ENCODE measurements around the gene RYR2.
"Not testable (repeated sequence)": the region's sequence is repeated elsewhere in the genome, so short reads cannot be mapped to it uniquely, and the experiment has no call there.

The RYR2 gene

GRCh38 chr1:237146241-237146640 is 104.3 kb downstream of the RYR2 start:
- no peak for FAIRE-seq

- no peak for FAIRE-seq
These were observed 107.9 kb downstream of the RYR2 start for GRCh38 chr1:237149857-237150256.

DNA sequence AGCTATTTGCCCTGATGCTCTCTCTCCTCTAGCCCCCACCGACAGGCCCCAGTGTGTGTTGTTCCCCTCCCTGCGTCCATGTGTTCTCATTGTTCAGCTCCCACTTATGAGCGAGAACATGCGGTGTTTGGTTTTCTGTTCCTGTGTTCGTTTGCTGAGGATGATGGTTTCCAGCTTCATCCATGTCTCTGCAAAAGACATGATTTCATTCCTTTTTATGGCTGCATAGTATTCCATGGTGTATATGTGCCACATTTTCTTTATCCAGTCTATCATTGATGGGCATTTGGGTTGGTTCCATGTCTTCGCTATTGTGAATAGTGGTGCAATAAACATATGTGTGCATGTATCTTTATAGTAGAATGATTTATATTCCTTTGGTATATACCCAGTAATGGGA is 110.0 kb downstream of the RYR2 start:
- not testable (repeated sequence) for FAIRE-seq

GRCh38 chr1:237152506-237153335 is 110.7 kb downstream of the RYR2 start:
- FAIRE-seq = no peak

DNA sequence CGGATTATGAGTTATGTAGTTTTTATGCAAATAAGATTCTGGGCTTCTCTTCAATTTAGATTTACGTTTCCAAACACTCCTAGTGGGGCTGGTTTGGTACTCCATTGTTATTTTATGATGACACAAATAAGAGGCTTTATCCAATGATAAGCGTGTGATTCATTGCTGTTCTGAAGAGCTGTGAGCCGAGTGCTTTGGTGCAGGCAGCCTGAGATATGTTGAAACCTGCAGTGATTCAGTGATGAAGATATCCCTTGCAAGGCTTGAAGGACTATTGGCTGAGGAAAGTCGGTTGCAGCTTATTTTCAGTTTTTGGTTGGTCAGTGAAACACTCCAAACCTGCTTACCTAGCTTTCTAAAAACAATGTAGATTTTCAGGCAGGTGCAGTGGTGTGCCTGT is 112.2 kb downstream of the RYR2 start:
- FAIRE-seq = no peak

DNA sequence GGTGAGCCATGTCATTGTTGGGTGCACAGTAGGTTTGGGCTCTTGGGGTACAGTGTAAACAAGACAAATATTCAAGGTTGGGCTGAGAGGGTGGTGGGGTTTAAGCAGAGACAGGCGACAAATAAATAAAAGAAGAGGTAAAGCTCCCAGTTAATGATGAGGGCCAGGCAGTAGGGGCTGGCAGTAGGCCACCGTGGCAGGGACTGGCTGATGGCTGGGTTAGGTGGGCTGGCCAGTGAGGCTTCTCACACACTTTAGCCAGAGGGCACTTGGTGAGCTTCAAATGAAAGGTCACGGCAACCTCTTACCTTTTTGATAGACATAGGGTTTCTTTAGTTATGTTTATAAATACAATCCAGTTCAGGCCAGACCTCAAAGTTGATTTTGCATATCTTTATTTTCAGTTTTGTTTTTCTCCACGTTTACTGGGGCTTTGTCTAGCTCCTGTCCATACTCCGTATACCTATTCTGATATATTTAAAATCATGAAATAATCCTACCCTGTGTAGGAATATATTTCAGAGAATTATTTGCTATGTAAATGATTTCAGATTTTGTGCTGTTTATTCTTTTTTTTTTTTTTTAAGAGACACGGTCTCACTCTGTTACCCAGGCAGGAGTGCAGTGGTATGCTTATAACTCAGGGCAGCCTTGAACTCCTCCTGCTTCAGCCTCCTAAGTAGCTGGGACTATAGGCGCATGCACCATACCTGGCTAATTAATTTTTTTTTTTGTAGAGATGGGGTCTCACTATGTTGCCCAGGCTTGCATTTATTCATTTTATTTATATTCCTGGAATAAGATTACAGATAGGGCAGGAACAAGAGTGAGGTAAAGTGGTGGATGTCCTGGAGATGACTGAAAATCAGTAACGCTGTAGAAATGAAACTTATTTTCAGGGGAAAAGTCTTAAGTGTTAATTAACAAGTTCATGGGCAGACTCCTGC is 122.7 kb downstream of the RYR2 start:
- FAIRE-seq = no peak

DNA sequence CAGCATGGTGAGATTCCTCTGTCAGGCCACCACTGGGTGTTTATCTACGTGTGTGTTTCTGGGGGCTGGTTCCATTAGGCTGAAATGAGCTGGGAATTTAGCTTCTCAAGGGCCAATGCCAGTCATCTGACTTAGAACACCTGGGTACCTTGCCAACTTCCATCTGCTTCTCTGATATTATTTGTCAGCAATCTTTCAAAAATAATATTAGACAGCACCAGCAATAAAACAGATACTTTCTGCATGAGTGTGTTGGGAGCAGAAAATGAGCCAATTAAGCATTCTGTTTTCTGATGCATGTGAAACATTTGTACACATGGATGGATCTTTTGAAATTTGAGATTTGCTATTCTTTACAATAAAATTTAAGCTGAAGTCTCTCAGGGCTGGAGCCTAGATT is 124.1 kb downstream of the RYR2 start:
- FAIRE-seq = no peak

GRCh38 chr1:237166593-237167101 is 124.7 kb downstream of the RYR2 start:
- FAIRE-seq = peak; percentile 50

GRCh38 chr1:237170149-237170548 is 128.2 kb downstream of the RYR2 start:
- no peak for FAIRE-seq

DNA sequence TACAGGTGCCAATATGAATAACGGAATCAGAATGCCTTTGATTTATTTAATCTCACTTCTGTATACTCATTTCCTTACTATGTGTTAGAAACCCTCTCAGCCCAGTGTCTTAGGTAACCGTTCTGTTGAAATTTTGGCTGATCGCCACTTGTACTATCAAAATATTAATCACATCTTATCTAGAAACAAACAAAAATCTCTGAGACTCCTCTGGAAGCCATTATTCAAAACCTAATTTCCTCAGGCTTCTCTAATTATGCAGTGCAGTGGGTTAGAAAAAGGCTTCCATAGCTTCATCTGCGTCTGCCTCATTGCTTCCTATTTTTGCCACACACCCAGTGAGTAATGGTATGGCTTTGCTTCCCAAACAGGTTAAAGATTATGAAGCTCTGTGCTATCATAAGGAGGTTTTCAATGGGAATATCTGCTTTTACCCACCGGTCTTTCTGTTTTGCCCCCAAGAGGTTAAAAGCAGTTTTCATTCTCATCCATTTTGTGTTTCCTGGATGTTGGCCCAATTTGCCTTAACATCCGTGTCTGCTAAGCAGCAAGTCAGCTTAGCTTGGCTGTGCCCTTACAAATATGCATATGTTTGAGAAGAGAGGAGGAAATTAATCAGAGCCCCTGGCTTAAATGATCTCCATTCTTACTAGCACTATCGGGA is 129.6 kb downstream of the RYR2 start:
- FAIRE-seq = no peak

DNA sequence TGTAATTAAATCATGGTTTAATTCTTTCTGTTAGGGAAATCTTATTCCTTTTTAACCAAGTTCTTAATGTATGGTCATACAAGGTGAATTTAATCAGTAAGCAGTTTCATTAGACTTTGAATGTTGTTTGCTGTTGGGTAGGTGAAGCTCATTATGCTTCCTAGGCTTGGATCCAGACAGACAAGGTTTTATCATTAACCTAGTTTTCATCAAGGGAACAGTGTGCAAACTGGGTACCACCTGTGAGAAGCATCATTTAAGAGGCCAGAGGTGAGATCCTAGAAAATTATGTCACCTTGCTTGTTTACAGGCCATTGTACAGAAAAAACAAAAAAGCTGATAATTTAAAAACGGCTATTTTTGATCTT is 130.1 kb downstream of the RYR2 start:
- no peak for FAIRE-seq

- no peak for FAIRE-seq
These were observed 137.5 kb downstream of the RYR2 start for GRCh38 chr1:237179503-237179902.

GRCh38 chr1:237180256-237180655 is 138.3 kb downstream of the RYR2 start:
- FAIRE-seq = no peak

DNA sequence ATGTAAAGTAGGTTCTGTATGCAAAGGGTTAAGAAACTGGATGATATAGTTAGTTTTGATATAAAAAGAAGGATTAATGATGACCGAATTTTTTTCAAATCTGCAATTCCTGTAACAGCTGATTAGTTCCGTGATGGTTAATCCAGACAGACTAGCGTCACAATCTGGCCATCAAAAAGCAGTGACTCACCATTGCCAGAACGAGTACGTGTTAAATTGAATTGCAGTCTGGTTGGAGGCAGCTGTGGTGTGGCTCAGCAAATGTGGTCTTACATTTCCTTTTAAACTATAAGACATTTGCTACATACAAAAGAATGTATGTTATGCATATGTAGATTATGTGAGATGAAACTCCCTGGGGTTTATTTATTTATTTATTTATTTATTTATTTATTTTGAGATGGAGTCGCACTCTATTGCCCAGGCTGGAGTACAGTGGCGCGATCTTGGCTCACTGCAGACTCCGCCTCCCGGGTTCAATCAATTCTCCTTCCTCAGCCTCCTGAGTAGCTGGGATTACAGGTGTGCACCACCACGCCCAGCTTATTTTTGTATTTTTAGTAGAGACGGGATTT is 139.8 kb downstream of the RYR2 start:
- FAIRE-seq = no peak

GRCh38 chr1:237183963-237184540 is 142.1 kb downstream of the RYR2 start:
- no peak for FAIRE-seq

DNA sequence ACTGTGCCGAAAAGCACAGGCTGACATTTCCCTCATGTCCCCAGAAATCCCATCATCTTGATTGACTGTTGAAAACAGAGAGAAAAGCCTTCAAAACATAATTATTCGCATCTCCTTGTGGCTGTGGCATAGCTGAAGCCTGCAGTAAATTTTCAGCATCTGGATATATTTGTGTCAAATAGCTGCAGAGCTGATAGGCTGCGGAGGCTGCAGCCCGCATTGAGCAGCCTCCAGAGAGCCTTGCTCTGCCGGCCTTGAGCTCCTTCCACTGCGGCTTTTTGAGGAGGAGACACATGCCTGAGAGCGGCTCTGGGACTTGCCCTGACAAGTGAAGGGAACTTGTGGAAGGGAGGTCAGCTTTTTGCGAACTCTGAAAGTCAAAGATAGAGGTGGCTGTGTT is 144.7 kb downstream of the RYR2 start:
- FAIRE-seq = no peak

DNA sequence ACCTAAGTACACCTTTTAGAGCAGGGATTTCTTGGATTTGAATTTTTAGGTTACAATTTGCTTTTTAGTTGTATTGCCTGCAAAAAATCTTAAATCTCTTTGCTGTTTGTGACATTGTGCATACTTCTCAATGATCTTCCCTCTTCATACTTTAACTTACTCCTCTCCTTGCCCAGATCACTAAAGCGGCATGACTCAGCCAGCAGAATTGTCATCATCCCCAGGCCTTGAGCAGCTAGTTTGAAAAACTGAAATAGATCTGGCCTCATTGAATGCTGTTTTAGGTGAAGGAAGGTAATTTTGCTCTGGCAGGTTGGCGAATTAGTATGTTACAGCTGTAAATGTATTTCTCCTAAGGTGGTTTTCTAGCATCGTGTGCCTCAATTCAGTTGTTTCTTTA is 145.9 kb downstream of the RYR2 start:
- no peak for FAIRE-seq

- no peak for FAIRE-seq
These were observed 149.4 kb downstream of the RYR2 start for GRCh38 chr1:237191403-237191802.

GRCh38 chr1:237197470-237198425 is 155.8 kb downstream of the RYR2 start:
- FAIRE-seq = no peak

DNA sequence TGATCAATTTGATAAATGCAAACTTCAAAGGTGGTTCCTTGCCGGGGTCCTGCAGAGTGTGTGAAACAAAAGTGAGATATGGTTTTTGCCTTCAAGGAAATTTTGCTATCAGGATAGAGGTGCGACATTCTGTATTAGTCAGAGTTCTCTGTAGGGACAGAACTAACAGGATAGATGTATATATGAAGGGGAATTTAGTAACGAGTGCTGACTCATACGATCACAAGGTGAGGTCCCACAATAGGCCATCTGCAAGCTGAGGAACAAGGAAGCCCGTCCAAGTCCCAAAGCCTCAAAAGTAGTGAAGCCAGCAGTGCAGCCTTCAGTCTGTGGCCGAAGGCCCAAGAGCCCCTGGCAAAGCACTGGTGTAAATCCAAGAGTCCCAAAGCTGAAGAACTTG is 157.0 kb downstream of the RYR2 start:
- no peak for FAIRE-seq

GRCh38 chr1:237201155-237201554 is 159.2 kb downstream of the RYR2 start:
- FAIRE-seq = no peak
